NOMO-1 (cell line): ENCODE data around the gene PLEKHG4B.
"Not testable (repeated sequence)": the region's sequence is repeated elsewhere in the genome, so short reads cannot be mapped to it uniquely, and the experiment has no call there.

Experiments
- DNase-seq, 2 experiments: peaks; one replicate each; lab custom pipeline; 2025; ENCODE audit not compliant: unreplicated experiment in 2 of 2; lab: John Stamatoyannopoulos, UW

Gene PLEKHG4B

DNA sequence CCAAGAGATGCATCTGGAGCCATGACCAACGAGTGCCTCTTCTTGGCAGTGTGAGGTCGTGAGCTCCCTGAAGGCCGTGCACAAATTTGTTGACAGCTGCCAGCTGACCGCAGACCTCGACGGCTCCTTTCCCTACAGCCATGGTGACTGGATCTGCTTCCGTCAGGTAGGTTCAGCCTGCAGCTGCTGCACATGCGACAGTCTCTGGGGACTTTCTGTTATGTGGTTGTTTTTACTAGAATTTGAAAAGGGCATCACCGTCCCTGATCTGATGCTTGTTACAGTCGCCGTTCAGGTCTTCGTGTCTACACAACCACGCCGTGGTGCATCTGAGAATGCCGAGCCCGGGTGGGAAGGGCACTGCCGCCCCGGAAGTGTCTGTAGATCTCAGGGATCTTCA lies 62.9 kb downstream of the PLEKHG4B start:
- no peak for DNase-seq

DNA sequence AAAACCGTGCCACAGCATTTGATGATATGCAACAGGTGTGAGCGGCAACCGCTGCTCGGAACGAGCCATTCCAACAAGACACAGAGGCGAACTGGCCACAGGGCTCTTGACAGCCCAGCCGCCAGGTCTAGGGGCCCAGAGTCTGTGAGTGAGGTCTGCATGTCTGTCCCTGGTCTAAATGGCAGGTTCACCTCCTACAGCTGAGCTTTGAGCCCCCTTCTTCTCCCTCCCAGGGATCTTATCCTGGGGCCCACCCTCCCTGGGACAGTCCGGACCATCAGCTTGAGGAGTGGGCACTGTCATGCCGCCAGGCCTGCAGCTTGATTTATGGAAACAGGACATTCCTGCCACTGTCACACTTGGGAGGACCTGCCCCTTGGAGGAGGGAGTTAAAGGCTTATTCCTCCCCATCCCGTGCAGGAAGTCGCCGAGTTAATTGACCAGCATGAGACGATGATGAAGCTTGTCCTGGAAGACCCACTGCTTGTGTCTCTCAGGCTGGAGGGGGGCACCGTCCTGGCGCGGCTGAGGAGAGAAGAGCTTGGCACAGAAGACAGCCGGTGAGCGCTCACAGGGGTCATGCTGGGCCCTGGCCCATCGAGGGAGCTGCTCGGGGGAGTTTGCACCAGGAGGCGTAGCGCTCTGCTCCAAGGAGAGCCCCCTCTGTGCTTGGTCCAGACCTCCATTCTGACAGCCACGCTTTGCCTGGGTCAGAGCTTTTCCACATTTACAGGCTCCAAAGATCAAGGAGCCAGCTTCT lies 63.9 kb downstream of the PLEKHG4B start:
- no peak for DNase-seq

DNA sequence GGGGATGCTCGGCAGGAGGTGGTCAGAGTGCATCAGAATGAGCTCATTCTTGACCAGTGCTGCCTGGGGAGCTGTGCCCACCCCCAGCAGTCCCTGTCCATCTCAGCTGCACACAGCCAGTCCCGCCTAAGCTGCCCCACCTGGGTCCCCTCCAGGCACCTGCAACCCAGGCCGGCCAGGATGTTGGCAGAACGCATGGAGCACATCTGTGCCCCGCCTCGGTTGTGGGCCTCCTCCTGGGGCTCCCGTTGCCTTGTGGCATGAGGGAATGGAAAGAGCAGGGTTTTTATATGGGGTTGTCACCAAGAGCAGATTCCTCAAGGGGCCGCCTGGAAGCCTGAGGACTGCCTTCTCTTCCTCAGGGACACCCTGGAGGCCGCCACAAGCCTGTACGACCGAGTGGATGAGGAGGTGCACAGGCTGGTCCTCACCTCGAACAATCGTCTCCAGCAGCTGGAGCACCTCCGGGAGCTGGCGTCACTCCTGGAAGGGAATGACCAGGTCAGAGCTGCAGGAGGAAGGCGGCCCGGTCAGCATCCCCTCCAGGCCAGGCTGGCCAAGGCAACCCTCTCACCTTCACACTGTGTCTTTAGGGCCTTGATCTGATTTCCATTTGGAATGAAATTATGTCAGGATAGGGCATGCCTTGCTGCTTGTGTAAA lies 64.6 kb downstream of the PLEKHG4B start:
- DNase-seq, result no peak

DNA sequence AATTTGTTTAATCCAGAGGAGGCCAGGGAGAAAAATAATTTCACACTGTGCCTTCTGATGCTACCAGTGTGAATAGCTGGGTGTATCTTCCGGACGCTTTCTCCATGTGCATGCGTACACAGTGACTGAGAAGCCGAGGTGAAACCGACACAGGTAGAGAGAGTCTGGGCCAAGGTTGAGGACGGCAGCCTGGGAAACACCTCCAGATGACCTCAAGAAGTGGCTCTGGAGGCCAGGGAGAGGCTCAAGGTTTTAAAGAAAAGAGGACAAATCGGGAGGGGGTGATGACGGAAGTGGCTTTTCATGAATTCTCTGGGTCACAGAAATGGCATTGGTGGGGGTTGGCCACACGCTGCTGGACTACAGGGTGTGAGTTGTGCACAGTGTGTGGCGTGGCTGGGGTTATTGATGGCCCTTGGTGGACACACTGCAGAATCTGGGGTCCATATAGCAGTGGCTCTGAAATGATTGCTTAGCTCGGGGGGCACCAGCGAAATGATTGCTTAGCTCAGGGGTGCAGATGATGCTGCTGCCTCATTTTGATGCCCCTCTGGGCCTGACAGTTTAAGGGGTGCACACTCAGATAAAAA lies 65.3 kb downstream of the PLEKHG4B start:
- DNase-seq, result no peak

DNA sequence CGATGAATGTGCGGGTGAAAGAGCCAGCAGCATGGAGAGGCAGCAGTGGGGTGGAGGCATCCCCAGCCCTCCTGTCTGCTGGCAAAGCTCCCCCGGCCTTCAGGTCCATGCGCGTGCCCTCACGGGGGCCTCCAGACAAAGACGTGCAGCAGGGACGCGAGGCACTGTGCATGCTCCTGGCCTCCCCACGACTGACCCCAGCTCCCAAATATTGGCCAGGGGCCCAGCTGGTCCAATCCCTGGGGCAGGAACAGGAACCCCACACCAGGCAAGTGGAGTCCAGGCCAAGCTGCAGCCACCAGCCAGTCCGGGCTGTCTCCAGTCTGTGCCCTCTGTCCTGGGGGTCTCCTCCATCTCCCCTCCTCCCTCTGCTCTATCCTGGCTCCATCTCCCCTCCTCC lies 65.8 kb downstream of the PLEKHG4B start:
- DNase-seq, result no peak

DNA sequence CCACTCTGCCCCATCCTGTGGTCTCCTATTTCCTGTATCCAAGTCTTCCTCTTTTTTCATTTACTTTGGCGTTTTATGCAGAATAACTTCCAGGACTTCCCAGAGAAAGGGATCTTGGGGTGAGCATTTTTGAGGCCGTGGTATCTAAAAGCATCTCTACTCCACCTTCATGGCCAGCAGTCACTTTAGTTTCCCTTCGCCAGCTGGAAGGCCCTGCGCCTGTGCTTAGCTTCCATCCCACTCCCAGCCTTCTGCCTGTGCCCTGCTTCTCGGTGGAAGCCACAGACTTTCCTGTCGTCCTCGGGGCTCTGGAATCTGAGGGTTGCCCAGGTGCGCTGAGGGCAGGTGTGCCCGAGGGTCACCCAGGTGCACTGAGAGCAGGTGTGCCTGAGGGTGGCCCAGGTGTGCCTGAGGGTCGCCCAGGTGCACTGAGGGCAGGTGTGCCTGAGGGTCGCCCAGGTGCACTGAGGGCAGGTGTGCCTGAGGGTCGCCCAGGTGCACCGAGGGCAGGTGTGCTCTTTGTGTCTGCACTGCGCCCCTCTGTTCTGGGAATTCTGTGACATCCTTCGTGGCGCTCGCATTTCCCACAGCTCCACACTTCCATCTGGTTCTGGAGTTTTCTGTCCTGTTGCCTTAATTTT lies 67.0 kb downstream of the PLEKHG4B start:
- DNase-seq, result no peak

DNA sequence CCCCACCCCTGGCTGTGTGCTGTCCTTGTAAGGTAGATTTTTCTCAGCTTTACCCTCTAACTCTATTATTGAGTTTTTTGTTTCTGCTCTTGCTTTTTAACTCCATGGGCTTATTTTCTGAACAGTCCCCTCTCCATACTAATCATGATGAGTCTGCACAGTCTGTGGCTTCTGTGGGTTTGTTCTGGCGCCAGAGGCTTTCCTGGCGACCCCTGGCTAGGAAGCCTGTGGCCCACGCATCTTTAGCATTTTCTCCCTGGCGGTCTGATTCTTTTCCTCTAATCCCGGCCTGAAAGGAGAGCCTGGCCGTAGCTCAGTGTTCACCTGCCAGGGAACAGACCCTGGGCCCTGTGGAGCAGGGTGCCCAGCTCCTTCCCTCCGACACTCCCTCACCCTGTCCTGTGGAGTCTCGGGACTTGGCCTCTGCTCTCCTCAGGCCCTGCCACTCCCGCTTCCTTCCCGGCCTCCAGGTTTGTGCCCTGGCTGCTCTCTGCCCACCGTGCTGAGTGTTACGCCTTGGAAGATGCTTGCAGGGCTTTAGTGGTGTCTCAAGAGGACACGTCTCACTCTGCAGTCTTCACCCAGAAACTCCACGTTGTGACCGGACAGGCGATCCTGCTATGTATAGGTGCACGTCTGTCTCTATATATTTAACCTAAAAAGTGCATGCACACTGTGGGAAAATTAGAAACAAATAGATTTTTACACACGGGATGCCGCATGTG lies 67.6 kb downstream of the PLEKHG4B start:
- no peak for DNase-seq

DNA sequence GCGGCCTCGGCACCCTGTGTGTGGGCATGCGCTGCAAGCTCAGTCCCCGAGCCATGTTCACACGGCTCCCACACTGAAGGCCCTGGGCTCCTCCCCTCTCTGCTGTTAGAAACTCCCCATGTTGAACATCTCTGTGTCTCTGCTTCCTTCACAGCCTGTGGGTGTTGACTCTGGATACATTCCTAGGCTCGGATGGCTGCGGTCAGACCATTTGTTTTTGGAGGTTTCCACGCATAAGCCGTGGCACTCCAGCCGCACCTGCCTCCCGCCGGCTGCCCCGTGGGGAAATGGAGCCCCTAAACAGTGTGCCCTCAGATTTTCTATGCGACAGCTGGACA lies 68.2 kb downstream of the PLEKHG4B start:
- no peak for DNase-seq

DNA sequence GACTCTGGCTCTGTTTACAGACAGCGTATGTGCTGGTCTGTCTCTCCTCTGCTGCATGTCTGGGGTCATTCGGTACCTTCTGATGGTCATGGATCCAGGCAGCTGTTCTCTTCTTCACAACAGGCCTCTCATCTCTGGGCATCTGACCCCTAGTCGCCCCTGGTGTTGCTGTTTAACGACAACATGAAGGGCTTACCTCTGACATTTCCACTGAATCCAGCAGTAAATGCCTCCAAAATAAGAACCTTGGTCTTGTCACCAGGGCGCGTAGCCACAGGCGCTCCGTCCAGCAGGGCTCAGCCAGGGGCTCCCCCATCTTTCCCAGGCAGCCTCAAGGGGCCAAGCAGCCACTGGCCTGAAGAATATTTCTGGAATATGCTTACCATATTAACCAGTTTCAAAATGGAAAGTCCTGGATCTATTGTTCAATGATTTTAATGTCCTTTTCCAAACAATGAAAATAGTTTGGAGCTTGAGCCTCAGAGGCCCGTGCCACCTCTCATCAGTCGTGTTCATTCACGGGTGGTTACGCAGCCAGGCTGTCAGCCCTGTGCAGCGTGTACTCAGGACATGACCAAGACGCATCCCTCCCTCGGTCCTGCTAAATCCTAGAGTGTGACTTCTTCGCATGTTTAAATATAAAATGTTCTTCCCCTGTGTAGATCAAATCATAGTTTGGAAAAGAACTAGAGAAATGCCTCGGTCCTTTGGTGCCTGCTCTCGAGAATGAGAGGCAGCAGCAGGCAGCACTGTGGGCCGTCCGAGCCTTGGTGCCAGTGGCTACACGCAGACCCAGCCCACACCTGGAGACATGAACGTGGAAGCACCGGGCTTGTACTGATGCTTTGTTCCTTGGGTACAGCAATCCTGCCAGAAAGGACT lies 69.2 kb downstream of the PLEKHG4B start:
- no peak for DNase-seq

DNA sequence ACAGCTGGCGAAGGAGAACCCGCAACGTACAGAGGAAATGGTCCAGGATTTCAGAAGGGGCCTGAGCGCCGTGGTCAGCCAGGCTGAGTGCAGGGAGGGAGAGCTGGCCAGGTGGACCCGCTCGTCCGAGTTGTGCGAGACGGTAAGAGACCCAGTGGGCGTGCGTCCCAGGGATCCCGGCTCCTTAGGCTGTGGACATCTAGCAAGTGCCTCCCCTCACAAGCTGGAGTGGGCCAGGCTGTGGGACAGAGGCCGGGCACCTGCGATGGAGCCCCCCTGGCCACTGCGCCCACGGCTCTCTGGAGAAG lies 69.8 kb downstream of the PLEKHG4B start:
- DNase-seq, result no peak

DNA sequence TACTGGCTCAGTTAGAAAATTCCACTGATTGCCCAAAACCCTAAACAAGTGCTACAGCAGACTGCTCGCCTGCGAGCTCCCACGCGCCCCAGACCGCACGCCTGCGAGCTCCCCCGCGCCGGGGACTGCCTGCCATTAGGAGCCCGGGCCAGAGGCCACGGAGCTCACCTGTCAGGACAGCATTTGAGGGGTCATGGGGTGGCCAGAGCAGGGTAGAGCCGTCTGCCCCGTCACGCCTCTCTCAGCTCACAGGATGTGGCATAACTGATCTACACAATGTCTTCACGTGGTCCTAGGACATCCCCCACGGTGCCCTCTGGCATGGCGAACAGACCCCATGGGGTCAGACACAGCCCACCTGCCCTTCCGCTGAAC lies 70.2 kb downstream of the PLEKHG4B start:
- DNase-seq, result no peak

DNA sequence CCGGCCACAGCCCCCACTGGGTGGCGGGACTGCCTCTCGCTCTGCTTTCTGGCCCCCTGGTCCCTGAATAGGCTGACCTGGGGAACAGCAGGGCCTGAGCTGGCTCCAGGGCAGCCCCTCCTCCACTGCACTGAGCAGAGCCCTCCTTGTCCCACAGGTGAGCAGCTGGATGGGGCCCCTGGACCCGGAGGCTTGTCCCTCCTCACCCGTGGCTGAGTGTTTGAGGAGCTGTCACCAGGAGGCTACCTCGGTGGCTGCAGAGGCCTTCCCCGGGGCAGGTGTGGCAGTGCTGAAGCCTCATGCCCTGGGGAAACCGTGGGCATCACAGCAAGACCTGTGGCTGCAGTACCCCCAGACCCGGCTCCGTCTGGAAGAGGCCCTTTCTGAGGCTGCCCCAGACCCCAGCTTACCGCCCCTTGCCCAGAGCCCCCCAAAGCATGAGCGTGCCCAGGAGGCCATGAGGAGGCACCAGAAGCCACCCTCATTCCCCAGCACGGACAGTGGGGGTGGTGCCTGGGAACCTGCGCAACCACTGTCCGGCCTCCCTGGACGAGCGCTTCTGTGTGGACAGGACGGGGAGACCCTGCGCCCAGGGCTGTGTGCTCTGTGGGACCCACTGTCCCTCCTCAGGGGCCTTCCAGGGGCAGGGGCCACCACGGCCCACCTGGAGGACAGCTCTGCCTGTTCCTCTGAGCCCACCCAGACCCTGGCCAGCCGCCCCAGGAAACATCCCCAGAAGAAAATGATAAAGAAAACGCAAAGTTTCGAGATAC lies 70.8 kb downstream of the PLEKHG4B start:
- no peak for DNase-seq

DNA sequence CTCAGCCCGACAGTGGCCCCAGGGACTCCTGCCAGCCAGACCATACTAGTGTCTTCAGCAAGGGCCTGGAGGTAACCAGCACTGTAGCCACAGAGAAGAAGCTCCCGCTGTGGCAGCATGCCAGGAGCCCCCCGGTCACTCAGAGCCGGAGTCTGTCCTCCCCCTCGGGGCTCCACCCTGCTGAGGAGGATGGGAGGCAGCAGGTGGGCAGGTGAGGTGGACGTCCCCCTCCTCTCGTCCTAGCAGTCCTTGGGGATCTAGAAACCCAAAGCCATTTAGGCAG lies 71.3 kb downstream of the PLEKHG4B start:
- DNase-seq, result no peak

DNA sequence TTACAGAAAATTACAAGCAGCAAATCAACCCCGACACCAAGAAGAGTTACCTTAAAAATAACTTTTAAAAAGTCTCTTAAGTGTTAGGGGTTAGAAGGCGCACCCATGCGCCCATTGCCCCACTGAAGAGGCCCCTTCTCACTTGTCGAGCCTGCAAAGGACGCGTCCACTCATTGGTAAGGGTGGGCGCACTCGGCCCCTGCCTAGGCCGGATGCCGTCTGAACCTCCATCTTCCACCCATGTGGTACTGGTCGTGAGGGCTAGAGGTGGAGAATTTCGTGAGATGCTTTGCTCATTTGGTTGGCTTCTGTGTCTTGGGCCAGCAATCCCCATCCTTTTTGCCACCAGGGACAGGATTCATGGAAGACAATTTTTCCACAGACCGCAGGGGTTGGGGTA lies 71.9 kb downstream of the PLEKHG4B start:
- DNase-seq, result no peak

DNA sequence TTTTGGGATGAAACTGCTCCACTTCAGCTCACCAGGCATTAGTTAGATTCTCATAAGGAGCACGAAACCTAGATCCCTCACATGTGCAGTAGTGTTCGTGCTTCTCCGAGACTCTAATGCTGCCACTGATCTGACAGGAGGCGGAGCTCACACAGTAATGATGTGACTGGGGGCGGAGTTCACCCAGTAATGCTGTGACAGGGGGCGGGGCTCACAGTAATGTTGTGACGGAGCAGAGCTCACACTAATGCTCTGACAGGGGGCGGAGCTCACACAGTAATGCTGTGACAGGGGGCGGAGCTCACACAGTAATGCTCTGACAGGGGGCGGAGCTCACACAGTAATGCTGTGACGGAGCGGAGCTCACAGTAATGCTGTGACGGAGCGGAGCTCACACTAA lies 72.3 kb downstream of the PLEKHG4B start:
- no peak for DNase-seq

DNA sequence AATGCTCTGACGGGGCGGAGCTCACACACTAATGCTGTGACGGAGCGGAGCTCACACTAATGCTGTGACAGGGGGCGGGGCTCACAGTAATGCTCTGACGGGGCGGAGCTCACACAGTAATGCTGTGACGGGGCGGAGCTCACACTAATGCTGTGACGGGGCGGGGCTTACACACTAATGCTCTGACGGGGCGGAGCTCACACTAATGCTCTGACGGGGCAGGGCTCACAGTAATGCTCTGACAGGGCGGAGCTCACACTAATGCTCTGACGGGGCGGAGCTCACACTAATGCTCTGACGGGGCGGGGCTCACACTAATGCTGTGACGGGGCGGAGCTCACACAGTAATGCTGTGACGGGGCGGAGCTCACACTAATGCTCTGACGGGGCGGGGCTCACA lies 72.8 kb downstream of the PLEKHG4B start:
- DNase-seq, result not testable (repeated sequence)

DNA sequence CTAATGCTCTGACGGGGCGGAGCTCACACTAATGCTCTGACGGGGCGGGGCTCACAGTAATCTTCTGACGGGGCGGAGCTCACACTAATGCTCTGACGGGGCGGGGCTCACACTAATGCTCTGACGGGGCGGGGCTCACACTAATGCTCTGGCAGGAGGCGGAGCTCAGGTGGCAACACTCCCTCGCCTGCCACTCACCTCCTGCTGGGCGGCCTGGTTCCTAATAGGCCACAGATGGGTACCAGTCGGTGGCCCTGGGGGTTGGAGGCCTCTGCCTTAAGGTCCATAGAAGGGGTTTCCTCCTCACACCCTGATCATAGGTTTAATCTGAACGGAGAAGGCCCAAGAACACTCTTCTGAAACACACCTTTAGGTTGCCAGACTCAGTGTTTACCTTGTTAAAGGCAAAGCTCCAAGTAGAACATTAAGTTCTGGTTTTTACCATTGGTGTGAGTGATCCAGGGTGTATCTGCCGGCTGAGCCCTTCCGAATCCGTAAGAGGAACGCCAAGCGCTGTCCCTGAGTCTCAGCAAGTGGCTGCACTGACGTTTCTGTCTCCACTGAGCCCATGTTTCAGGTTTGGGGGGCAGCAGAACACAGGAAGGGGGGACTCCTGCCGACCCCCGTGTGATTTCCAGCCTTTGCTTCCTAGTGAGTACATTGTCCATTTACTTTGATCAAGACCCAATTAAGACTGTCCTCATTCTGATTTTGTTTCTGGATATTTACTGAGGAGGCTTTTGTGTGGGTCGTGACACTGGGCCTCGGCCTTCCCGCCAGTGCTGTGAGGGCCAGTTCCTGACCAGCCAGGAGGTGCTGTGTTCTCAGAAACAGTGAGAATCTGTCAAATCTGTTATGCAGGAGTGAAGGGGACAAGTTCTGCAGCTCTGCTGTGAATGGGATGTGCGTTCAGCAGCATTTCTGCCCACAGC lies 74.7 kb downstream of the PLEKHG4B start:
- no peak for DNase-seq

DNA sequence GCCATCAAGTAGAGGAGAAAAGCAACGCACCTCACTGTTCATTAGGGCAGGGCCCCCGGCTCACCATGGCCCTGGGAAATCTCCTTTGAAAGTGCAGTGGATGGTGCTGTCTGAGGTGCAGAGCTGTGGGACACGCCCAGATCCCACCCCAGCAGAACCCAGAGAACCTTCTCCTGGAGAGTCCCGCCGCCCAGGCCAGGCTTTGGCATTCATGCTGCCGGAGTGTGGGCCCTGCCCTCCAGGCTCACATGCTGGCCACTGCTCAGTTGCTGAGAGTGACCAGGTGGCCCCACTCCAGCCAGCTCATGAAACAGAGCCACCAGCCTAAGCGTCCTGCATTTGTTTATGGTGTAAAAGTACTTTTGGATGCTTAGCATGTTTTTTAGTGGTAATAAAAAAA lies 75.5 kb downstream of the PLEKHG4B start:
- DNase-seq, result no peak
